Body of pancreas (tissue), 4 donors: ENCODE measurements around the gene SHLD2. TPM values are rescaled to one million over a fixed set of nuclear protein-coding genes. Genes with fewer than 3 reads are reported as not detected.
"Not testable (repeated sequence)": the region's sequence is repeated elsewhere in the genome, so short reads cannot be mapped to it uniquely, and the experiment has no call there.

ENCODE experiments used
- ATAC-seq: fragments of 150-250 bp; one replicate; pipeline ENCODE4 v1.9.1; 2016
- DNase-seq, 4 donors: peaks; one replicate each; pipeline ENCODE4 v3.0.0-alpha.2; 2019
- H3K27ac ChIP-seq, 4 donors: fragments of 200-600 bp; sonication (generic); 1 replicate in 3 of 4; 2 replicates in 1 of 4; pipeline versions ENCODE4 v1.5.1 to v1.6.1; 2016 to 2019; ENCODE audit warnings: mild to moderate bottlenecking in 1 of 4, mixed read lengths in 1 of 4, moderate library complexity in 1 of 4
- H3K27me3 ChIP-seq, 2 donors: fragments of 200-600 bp; sonication (generic); one replicate each; pipeline ENCODE4 v1.6.0; 2016; ENCODE audit warnings: mild to moderate bottlenecking in 1 of 2
- H3K36me3 ChIP-seq, 2 donors: fragments of 200-600 bp; sonication (generic); replicated peaks in 1 of 2; 2 replicates each; pipeline ENCODE4 v1.5.1; 2016; ENCODE audit warnings: low read depth in 2 of 2; ENCODE audit not compliant: insufficient read depth in 1 of 2
- H3K4me1 ChIP-seq: fragments of 200-600 bp; sonication (generic); one replicate; pipeline ENCODE4 v1.6.0; 2016
- H3K4me3 ChIP-seq, 2 donors: fragments of 200-600 bp; sonication (generic); 1 replicate in 1 of 2; 2 replicates in 1 of 2; pipeline ENCODE4 v1.5.1; 2016 to 2019
- H3K9me3 ChIP-seq, 3 donors: fragments of 200-600 bp; sonication (generic); 1 replicate in 2 of 3; 2 replicates in 1 of 3; pipeline ENCODE4 v1.5.1; 2016
- WGBS, 2 donors: methylation state at CpG; one replicate each; pipeline ENCODE4 v1.1.5; 2017; 5-methylcytosine and 5-hydroxymethylcytosine counted together
- intact Hi-C: fragments of 100-400 bp; cut with DNase I; formaldehyde crosslinking; loops from one replicate; pipeline ENCODE4 v1.15.1; 2023
- total RNA-seq, 2 donors: library from RNA; depleted of rRNA; stranded (reverse); fragments of >200 nt; gene quantifications; one replicate each; pipeline ENCODE4 v1.1.0, GENCODE V29; 2016

Gene SHLD2
- total RNA-seq, 2 donors from 2014 or later = 15.2 to 16.3 TPM

DNA sequence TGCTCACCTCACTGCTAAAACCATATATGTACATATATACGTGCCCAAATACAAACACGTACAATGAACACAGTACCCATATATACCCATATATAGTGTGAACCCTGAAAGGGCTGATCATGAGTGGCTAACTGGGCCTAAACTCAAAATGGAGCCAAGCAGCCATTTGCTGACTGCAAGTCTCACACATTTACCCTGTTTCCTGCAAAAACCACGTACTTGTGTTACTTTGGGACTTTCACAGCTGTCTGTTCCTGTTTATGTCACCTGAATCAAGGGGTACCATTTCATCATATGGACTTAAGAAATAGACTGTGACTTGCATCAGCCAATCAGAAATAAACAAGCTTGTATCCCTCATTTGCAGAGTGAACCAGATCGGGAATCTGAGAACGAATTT is 124.4 kb downstream of the SHLD2 start:
- ATAC-seq, H3K9me3 ChIP-seq, H3K4me1 ChIP-seq, intact Hi-C loops, H3K4me3 ChIP-seq, H3K27ac ChIP-seq, DNase-seq, H3K36me3 ChIP-seq, H3K27me3 ChIP-seq: not testable (repeated sequence)
- WGBS, 2 donors = 60% methylated on average over 1 of the region's 5 CpGs; no CpG with 5 or more reads in 1 of the 2 donors

DNA sequence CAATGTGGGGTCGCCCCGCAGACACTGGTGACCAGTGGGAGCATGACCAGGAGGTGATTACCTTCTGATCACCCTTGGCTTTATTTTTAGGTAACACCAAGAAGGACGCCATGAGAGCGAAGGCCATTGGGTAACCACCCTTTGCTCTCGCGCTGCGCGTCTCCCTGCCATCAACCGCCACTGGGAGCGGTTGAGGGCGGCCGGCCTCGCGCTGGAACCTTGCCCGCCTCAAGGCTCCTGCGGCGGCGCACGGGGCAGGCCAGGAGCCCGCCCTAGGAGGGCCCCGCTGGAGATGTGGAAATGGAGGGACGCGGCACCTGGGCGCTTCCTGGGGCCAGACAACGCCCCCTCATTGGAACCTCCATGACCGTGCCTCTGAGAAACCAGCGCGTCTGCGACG is 127.8 kb downstream of the SHLD2 start:
- H3K4me3 ChIP-seq, ATAC-seq, intact Hi-C loops, H3K9me3 ChIP-seq, DNase-seq, H3K27ac ChIP-seq, H3K27me3 ChIP-seq, H3K36me3 ChIP-seq, H3K4me1 ChIP-seq: not testable (repeated sequence)
- 92 to 93% methylated on average over 7 to 9 of the region's 30 CpGs for WGBS, 2 donors

DNA sequence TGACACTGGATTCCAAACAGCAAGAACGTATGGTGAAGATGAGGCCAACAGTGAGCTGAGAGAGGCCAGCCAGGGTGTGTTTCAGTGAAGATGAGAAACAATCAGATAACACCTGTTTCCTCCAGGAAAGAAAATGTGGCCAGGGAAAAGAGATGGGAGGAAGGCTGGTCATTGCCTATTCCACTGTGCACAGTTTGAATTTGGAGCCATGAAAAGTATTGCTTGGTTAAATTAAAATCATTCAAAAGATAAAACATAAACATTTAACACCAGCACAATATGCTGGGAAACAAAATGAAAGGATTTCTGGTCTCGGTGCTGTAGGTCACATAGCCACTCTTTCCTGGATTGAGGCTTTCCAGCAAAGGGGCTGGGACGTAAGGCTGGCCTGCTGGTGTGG is 130.1 kb downstream of the SHLD2 start, which contains the start of gene NUTM2A:
TSS of gene NUTM2A (plus strand) at position 301 of the 400 bp plus-strand sequence. CDS start 383 bp downstream, outside the sequence.
- intact Hi-C loops, H3K4me1 ChIP-seq, H3K27me3 ChIP-seq, H3K27ac ChIP-seq, DNase-seq, H3K36me3 ChIP-seq, H3K9me3 ChIP-seq, H3K4me3 ChIP-seq, ATAC-seq: not testable (repeated sequence)
- no CpG with 5 or more reads among the region's 3 CpGs for WGBS, 2 donors

DNA sequence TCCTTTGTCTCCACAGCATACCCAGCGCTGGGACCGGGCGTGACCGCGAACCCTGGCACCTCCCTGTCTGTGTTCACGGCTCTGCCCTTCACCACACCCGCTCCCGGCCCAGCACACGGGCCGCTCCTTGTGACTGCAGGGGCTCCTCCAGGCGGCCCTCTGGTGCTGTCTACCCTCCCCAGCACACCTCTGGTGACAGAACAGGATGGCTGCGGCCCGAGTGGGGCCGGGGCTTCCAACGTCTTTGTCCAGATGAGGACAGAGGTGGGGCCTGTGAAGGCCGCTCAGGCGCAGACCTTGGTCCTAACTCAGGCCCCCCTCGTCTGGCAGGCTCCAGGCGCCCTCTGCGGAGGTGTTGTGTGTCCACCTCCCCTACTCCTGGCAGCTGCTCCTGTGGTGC is 133.2 kb downstream of the SHLD2 start:
- H3K4me1 ChIP-seq, ATAC-seq, DNase-seq, intact Hi-C loops, H3K27me3 ChIP-seq, H3K27ac ChIP-seq, H3K9me3 ChIP-seq, H3K36me3 ChIP-seq, H3K4me3 ChIP-seq: not testable (repeated sequence)
- WGBS, 2 donors = 95 to 100% methylated on average over 4 to 9 of the region's 20 CpGs

DNA sequence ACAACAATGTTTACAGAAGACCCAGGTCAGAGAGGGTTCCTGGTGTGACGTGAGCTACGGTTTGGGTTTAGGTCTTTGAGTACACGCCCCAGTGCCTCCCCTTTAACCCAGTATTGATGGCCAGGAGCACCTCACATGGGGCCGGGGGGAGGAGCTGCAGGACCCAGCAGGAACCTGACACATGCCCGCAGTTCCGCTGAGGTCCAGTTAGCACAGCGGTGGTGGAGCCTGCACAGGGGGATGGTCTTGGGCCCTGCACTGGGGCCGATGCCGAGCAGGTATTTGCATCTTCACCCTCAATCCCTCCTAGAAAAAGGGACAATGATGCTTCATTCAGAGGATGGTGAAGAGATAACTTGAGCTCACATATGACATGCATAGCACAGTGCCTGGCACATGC is 134.2 kb downstream of the SHLD2 start:
- intact Hi-C loops, H3K9me3 ChIP-seq, DNase-seq, H3K4me3 ChIP-seq, H3K27ac ChIP-seq, H3K27me3 ChIP-seq, H3K4me1 ChIP-seq, ATAC-seq, H3K36me3 ChIP-seq: not testable (repeated sequence)
- WGBS, 2 donors = 77 to 100% methylated on average over 1 to 8 of the region's 9 CpGs

DNA sequence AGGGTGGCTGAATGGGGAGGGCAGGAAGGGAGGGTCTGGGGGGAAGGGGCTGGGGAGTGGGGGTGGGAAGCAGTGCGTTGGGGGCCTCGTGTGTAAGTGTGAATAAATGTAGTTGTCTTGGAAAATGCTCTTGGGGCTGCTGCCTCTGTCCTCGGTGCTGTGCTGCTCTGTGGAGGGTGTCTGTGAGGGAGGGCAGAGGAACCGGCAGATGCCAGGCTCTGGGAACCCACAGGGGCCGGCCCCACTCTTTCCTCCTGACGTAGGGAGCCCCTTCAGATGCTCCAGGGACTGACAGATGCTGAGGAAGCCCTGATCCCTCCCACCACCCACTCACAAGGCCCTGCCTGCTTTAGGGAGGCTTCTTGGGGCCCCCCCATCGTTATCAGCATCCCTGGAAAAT is 139.8 kb downstream of the SHLD2 start:
- H3K9me3 ChIP-seq, H3K36me3 ChIP-seq, H3K27ac ChIP-seq, DNase-seq, ATAC-seq, H3K27me3 ChIP-seq, H3K4me1 ChIP-seq, H3K4me3 ChIP-seq, intact Hi-C loops: not testable (repeated sequence)
- WGBS, 2 donors = no CpG with 5 or more reads among the region's 7 CpGs

DNA sequence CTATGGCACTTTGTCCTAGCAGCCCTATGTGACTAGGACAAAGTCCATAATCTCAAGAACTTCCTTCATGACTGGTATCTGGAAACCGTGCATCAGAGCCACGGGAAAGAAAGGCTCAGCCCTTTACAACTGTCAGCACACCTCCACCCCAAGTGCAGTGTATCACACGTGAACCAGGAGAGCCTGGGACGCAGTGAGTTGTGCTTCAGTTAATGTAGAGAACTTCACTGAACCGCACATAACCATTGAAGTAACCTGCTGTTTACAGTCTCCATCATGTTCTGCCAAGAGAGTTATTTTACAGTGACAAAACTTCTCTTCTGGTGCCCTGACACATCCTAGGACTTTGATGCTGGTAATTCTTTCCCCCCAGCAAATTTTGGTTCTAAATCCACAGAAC is 142.2 kb downstream of the SHLD2 start:
- ATAC-seq, DNase-seq, H3K9me3 ChIP-seq, H3K4me1 ChIP-seq, H3K27ac ChIP-seq, H3K36me3 ChIP-seq, H3K4me3 ChIP-seq, intact Hi-C loops, H3K27me3 ChIP-seq: not testable (repeated sequence)
- 90 to 98% methylated on average over 2 to 4 of the region's 5 CpGs for WGBS, 2 donors

DNA sequence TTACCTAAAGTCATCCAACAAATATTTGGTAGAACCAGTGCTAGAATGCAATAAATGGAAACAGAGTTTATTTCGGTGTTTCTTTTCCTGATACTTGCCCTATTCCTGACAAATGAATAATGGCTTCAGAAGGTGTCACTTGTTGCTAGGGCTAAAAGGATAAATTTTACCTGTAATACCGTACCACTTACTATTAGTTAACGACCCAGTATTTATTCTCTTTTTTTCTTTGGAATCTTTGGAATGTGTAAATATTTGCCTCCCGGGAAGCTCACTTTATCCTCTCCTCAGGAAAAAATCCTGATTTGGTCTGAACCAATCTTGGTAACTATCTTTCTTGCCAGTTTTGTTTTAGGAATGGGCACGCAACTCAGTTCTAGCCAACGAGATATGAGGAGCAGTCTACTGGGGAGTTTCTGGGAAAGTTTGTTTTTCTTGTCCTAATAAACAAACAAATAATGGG is 144.4 kb downstream of the SHLD2 start:
- intact Hi-C loops, H3K36me3 ChIP-seq, H3K4me3 ChIP-seq, H3K9me3 ChIP-seq, DNase-seq, H3K27ac ChIP-seq, H3K27me3 ChIP-seq, H3K4me1 ChIP-seq: not testable (repeated sequence)
- peak; percentile 74 for ATAC-seq
- WGBS, 2 donors = 60 to 65% methylated on average over 2 to 4 of the region's 6 CpGs

Other genes with a start within 250 kb of the SHLD2 start
- 10 to 100 TPM; 16.8 to 17.4 TPM for gene MMRN2, start 137.6 kb upstream of the SHLD2 start, total RNA-seq
- 1 to 10 TPM; 2.6 to 3.0 TPM for gene SNCG, start 136.6 kb upstream of the SHLD2 start, total RNA-seq
- gene ADIRF, start 126.7 kb upstream of the SHLD2 start, total RNA-seq = 100 to 1,000 TPM; 113 to 115 TPM
- gene FAM25A, start 74.9 kb upstream of the SHLD2 start, total RNA-seq = not detected
- gene GLUD1, start 363 bp upstream of the SHLD2 start, total RNA-seq = 10 to 100 TPM; 72.1 to 74.5 TPM
- gene NUTM2A, start 130.2 kb downstream of the SHLD2 start, total RNA-seq = 1 to 10 TPM; 1.0 to 1.3 TPM